Activated CD4-positive, alpha-beta T cell treated with anti-CD3 and anti-CD28 coated beads, Interleukin-10, Interleukin-2, amounts not matched to agents 100 ng/mL and 50 ng/mL, durations not matched to agents 16 hours and 8 hours (primary cell): ENCODE data around the gene SYNE2.
"Not testable (repeated sequence)": the region's sequence is repeated elsewhere in the genome, so short reads cannot be mapped to it uniquely, and the experiment has no call there.

Experiments used
- DNase-seq: peaks from one replicate; pipeline ENCODE4 v3.0.0-alpha.2; 2020

The SYNE2 gene

DNA sequence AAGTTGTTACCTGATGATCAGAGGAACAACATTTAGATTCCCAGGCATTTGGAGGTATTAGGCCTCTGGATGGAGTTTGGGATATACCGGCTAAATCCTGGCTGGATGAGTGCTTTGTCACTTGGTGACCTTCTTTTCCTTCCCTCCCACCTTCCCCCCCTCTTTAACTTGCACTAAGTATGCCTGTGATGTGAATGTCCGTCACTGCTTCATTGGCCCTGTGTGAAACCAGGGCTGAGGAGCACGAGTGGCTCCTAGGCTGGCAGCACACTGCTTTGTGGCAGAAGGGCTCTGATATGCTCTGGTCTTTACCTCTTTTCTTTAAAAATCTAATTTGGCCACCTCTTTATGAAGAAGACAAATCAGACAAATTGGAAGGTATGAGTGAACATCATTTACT lies 345.7 kb downstream of the SYNE2 start:
- no peak for DNase-seq

DNA sequence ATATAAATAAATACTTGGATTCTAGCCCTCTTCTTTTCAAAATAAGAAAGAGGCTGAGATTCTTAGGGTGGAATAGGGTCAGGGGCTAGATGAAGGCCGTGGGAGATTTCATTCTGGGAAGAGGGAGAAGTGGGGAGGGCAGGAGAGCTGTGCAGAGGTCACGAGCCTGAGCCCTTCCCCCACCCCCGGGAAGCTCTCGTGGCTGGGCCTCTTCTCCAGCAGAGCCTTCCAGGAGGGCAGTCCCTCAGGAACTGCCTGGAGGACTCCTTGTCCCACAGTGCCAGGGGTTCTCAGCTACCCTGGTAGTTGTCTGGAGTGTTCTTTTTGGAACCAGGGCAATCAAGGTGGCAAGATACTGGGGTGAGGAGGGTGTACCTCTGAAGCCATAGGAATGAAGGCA lies 347.4 kb downstream of the SYNE2 start:
- DNase-seq, result no peak

DNA sequence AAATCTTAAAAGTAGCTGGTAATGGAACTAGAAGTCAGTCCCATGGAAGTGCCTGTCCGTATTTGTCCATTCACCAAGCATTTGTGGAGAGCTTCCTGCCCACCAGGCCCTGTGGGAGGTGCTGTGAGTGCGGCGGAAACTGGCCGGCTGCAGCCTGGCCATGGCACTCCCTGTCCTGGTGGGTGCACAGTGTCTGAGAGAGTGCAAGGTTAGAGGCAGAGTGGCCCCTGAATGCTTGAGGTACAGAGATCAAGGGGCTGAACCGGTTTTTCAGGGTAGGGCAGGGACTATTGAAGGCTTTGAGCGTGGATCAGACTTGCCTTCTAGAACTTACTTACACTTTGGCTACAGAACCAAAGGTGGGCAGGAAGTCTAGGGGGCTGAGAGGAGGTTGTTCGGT lies 348.5 kb downstream of the SYNE2 start:
- no peak for DNase-seq

DNA sequence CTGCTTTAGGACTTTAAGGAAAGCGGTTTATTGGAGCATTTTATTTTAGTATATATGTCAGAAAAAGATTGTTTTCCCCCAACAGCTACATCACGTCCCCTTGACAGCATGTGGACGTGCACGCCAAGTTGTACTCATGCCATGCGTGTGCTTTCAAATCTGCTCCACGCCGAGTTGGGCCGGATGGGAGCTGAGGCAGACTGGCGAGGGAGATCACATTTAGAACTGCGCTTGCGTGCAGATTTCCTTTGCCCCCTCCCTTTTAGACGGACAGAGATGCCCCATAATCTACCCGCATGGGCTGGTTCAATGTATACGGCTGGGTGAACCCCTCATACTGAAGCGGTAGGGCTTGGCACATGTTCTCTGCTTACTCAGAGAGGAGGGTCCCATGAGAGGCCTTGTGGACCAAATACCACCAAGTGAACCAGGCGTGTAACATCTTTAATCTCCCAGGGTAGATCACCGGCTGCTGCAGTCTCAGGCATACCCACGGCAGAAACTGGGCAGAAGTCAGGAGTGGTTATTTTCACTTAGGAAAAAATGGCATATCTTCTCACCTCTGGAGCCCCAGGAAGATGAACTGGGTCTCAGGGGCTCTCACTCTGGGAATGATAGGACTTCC lies 349.2 kb downstream of the SYNE2 start:
- DNase-seq, result no peak

DNA sequence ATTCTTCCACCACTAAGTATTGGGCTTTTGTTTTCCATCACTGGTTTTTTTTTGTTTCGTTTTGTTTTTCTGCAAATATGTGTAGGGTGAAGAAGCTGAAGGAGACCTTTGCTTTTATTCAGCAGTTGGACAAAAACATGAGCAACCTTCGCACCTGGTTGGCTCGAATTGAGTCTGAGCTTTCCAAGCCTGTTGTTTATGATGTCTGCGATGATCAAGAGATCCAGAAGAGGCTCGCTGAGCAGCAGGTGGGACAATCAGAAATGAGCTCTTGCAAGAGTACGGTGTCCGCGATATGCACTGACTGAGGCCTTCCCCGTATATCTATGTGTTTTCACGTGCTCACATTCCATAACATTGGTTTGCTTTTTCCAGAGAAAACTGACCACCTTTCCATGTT lies 349.9 kb downstream of the SYNE2 start:
- no peak for DNase-seq

DNA sequence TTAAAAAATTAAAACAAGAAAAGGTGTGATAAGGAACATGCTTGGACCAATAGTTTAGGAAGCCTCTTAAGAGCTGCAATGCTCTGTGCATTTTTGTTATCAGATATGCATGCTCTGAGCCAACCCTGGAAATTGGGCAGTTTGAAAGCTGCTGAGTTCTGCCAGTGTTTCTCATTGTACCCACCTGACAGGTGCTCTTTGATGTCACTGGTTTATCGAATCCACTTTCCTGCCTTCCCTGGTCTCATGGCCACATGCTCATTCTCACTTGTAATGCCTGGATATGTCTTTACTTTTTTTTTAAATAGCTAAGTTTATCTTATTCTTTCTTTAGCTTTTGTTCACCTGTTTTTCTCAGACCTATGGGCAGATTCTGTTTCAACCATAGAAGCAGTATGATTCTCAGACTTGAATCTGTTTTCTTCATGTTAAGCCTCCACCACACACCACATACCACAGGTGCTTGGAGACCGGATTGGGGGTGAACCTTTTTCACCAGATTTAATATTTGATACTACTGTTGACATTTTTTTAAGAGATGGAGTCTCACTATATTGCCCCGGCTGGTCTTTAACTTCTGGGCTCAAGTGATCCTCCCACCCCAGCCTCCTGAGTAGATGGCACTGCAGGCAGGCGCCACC lies 350.7 kb downstream of the SYNE2 start:
- DNase-seq, result no peak

DNA sequence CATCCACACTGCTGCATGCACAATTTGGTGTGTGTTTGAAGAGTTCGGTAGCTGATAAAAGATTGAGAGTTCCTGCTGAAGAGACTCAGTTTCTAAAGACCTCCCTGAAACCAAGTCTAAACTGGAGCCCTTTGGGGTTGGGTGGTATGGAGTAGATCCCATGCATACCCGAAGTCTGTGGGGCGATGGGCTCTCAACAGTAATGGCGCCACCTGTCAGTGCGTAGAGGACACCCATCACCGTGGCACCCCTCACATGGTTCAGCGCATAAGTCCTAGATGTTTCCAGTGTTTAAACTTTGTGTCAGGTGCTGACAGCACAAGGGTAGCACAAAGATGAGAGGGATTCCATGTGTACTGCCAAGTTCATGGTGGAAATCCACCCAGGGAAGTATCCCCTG lies 355.5 kb downstream of the SYNE2 start:
- no peak for DNase-seq

DNA sequence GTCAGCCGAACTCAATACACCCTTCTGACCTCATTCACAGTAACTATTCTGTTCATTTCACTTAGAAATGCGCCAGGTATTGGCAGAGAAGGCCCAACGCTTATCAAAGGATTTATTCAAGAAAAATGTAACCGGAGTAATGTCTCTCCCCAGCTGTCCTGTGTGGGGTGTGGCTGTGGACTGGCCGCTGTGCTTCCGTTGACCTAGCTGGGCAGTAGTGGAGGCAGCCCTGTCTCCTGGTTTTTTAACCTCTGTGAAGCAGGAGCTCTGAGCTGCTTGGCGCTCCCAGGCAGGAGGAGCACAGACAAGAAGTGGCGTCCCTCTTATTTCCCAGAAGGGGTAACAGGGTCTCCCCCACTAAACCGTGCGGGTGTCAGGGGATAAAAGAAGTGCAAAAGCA lies 356.2 kb downstream of the SYNE2 start:
- no peak for DNase-seq

DNA sequence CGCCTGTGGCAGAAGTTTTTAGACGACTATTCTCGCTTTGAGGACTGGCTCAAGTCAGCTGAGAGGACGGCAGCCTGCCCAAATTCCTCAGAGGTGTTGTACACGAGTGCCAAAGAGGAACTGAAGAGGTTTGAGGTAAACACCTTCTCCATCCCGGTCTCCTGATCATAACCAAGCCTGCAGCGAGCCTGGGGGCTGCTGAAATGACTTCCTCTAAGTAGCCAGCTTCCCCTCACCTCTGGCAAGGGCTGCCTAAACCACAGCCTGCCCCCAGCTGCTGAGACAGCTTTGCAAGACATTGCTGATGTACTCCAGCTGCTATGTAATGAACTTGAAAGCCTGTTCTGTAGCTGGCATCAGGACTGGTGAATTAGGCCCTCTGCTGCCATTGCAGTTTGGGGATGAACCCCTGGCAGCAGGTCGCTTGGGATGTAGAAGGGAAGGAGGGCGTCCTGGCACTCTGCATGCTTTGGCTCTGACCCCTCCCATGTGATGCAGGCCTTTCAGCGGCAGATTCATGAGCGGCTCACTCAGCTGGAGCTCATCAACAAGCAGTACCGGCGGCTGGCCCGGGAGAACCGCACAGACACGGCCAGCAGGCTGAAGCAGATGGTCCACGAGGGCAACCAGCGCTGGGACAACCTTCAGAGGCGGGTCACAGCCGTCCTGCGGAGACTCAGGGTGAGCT lies 356.8 kb downstream of the SYNE2 start:
- DNase-seq, result no peak

DNA sequence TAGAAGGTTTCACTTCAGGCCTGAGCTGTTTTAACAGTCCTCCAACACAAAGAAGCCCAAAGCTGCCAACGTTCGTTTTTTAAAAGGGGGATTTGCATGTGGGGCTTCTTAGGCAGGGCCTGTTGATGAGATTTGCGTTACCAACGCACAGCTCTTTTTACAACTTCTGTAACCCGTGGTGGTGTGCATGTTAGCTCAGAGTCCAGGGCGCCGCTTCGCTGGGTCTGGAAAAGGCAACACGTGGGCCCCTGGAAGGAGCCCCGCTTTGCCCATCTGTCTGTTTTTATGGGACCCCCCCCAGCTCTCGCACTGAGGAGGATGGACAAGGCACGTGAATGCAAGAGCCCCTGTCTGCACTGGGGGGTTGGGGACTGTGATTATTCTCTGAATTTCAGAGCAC lies 357.4 kb downstream of the SYNE2 start:
- no peak for DNase-seq

DNA sequence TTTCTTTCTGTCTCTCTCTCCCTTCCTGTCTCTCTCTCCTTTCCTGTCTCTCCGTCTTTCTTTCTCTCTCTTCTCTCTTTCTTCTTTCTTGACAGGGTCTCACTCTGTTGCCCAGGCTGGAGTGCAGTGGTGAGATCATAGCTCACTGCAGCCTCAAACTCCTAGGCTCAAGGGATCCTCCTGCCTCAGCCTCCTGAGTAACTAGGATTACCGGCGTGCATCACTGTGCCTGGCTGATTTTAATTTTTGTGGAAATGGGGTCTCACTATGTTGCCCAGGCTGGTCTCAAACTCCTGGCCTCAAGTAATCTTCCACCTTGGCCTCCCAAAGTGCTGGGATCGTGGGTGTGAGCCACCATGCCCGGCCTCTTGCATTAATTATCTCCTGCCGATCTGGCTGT lies 358.1 kb downstream of the SYNE2 start:
- DNase-seq, result not testable (repeated sequence)

DNA sequence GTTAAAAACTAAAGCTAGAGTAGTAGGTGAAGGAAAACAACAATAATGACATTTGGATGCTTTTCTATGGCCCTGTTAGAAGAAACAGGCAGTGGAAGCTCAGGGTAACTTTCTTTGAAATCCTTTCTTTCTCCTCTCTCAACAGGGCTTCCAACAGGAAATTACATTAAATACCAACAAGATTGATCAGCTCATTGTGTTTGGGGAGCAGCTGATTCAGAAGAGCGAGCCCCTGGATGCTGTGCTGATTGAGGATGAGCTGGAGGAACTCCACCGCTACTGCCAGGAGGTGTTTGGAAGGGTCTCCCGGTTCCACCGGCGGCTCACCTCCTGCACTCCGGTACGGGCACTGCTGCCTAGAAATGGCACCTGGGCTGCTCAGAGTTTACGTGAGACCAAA lies 359.9 kb downstream of the SYNE2 start:
- DNase-seq, result no peak

DNA sequence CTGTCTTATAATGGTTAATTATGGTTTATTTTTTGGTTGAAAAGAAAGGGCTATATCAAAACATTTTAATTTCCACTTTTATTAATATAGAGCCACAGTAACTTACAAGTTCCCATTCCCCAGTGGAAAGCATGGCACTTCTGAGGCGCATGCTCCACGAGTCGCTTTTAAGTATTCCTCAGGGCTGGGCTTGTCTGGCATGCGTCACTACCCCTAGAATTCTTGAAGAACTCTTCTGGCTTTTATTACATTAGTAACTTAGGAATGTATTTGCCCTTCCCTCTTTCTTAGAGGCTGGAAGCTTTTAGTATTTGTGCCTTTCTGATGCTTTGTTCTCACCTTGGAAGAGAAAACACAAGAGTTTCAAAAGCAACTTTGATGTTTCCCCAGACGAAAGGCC lies 360.3 kb downstream of the SYNE2 start:
- DNase-seq, result no peak

DNA sequence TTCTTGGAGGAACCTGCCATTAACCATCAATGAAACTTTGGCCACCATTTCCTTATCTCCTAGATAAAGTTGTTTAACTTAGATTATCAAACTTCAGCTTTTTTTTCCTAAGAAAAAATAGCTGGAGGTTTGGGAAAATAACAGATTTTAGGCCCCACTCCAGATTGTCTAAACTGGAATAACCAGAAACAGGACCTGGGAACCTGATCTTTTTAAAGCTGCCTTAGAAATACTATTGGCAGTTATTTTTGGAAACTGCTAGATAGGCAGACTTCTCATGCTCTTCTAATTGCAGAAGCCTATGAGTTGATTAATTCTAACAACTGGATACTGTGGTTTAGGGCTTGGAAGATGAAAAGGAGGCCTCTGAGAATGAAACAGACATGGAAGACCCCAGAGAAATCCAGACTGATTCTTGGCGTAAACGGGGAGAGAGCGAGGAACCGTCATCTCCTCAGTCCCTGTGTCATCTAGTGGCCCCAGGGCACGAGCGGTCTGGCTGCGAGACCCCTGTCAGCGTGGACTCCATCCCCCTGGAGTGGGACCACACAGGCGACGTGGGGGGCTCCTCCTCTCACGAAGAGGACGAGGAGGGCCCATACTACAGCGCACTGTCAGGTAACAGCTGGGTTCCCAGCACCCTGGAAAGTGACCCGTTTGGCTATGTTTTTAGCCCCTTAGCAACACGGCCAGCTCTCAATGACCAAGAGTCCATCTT lies 361.2 kb downstream of the SYNE2 start:
- DNase-seq, result no peak

DNA sequence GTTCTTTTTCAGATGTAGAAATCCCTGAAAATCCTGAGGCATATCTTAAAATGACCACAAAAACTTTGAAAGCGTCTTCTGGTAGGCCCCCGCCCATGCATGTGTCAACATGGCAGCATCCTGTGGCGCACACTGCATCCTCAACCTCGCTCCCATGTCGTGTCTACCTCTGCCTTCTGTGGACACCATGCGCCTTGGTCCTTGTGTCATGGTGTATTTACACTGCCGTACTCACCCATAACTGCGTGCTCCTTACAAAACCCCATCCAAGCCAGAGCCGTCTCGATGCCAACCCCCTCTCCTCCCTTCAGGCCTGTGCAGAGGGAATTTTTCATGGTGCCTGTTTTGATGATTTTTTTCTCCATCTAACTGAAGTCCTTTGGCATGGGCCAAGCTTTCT lies 362.5 kb downstream of the SYNE2 start:
- DNase-seq, result no peak

DNA sequence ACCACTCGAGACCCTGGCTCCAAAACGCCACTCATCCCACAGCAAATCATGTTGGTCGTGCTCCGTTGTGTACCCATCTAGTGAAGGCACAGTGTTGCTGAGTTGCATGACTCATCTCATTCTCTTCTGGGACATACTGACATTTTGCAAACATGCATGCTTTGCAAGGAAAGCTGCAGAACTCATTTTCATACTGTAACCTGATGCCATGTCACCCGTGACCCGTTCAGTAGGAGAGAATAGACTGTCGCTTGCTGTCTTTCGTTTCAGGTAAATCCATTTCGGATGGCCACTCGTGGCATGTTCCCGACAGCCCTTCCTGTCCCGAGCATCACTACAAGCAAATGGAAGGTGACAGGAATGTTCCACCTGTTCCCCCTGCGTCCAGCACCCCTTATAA lies 363.2 kb downstream of the SYNE2 start:
- no peak for DNase-seq

DNA sequence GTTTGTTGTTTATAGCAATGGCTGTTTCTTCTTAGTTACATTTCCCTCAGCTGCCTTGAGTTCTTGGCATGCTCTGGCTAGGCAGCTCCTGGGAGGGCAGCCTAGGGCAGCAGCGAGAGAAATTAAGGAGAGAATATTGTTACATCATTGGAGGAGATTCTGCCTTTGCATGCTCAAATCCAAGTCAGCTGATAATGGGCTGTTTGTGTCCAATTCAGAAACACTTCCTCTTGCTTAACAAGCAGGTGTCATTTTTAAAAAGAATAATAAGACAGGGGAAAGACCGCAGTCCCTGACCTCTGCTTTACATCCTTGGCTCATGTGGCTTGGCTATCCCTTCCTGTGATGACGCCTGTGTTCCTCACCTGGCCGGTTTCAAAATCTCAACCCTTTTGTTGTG lies 364.5 kb downstream of the SYNE2 start:
- no peak for DNase-seq

DNA sequence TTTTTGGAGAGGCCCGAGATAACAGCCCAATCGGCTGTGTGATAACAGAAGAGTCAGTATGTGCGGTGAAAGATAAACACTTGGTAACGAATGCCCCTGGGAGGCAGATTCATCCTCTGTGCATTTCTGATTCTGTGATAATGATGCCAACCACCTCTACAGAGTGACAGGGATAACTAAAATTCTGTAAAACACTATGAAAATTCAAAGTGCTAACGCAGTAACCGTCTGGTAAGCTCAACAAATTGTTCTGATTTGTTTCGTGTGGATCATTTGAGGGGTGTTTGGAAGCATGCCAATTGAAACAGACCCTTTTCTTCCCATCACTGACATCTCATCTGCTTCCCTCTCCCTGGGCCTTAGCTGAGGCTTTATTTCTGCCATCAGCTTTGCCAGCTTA lies 365.0 kb downstream of the SYNE2 start:
- no peak for DNase-seq

DNA sequence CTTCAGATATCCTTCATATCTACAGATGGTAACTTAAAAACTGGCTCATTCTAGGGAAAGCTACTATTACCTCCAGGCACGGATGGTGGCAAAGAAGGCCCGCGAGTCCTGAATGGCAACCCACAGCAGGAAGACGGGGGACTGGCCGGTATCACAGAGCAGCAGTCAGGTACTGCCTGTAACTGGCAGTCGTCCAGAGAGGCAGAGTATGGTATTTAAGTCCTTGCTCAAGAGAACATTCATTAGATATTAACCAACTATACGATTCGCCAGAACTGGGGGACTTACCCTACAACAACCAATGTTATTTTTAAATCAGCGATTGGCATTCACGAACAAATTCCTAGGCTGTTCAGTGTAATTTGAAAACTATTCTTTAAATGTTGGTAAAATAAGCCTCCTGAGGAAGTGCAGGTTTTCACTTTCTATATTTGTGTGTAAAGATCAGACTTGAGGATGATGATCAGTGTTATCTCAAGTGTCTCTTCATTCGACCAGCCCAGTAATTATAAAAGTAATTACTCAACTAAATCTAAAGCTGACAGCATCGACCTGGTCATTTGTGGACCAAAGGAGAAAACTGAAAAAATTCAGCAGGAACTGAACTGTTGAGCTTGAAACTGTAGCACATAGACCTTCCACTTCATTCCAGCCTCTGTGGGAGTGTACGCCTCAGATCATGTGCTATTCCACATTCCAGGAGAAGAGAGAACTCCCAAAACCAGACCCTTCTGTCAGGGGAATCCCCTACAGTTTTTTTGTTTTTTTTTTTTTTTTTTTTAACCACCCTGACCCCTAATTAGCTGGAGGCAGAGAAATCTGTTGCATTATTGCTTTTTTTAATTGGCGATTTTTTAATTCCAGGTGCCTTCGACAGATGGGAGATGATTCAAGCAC lies 365.8 kb downstream of the SYNE2 start:
- peak; percentile 28 for DNase-seq

DNA sequence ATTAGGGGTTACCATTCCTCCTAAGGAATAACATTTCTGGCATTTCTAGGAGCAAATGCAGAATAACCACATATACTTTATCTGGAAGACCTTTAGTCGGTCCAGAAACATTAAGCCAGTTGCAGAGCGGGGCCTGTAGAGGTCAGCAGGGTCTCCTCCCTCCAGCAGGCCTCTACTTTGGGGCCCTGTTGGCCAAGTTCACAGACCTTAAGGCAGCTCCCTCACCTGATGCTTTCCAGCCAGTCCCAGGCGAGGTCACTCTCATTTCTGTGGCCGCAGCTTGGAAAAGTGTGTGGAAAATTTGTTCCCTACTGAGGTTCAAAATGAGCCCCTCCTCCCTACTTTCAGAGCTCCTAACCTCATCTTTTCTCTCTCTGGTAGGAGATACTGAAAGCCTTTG lies 367.3 kb downstream of the SYNE2 start:
- no peak for DNase-seq

DNA sequence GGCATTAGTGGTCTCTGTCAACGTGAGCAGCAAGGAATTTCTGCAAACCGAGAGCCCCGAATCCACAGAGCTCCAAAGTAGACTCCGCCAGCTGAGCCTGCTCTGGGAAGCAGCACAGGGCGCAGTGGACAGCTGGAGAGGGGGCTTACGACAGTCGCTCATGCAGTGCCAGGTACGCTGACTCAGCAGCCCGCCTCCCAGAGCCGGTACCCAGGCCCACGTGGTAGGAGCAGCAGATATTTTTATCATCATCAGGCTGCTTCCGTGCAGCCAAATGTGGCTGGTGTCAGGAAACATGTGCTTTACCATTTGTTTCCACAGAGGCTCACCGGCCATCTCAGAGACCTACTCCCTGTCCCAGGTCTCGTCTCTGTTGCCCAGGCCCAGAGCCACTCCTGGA lies 367.7 kb downstream of the SYNE2 start:
- no peak for DNase-seq

DNA sequence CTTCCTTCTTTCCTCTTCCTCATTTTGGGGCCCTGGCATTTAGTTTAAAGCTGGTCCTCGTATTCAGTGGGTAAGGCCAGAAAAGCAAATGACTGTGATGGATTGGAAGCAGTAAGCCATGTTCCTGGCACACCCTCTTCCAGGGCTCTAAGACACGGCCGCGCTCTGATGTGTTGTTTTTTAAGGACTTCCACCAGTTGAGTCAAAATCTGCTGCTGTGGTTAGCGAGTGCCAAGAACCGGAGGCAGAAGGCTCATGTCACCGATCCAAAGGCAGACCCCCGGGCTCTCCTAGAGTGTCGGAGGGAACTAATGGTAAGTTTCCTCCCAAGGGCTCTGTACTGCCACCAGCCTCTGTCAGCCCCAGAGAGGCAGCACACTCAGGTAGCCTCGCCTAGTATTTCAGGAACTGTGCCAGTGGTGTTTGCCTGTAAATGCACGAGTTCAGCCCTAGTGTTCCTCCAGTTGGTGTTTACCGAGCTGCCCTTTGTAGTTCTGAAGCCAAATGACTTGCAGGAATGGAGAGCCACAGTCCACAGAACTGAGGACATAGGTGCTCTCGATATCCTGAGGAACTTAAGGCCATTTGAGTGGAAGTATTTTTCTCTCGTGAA lies 368.7 kb downstream of the SYNE2 start:
- no peak for DNase-seq
